K562 (cell line): ENCODE results near the gene CZIB. TPM values are rescaled to one million over a fixed set of nuclear protein-coding genes. Genes with fewer than 3 reads are reported as not detected.
A peak's percentile ranks its signal among the peaks of the same experiment; 100 is the strongest.

ENCODE experiments used
- ATF1 ChIP-seq, 2 experiments: fragments of 450-650 bp in 1 of 2; IDR thresholded peaks; 2 replicates each; pipeline ENCODE4 v1.6.1; 2016; ENCODE audit warnings: missing compliant biosample characterization in 1 of 2, missing genetic modification characterization in 1 of 2
- CBX8 ChIP-seq: fragments of 200-600 bp; sonication (generic); IDR thresholded peaks from 2 replicates; pipeline ENCODE4 v1.6.1; 2012; ENCODE audit warnings: borderline replicate concordance, mixed run types, low read depth, mild to moderate bottlenecking, moderate library complexity, mixed read lengths, low read length, control low read depth, inconsistent platforms; ENCODE audit not compliant: poor library complexity, severe bottlenecking; ENCODE audit errors: extremely low read depth
- FOXM1 ChIP-seq, 2 experiments: fragments of 450-650 bp in 1 of 2; sonication (generic) in 1 of 2; formaldehyde crosslinking in 1 of 2; IDR thresholded peaks; 2 replicates each; pipeline versions ENCODE4 v1.6.1 to v1.9.0; 2017 to 2022; ENCODE audit warnings: low read depth in 2 of 2, mild to moderate bottlenecking in 2 of 2, missing genetic modification reagents in 1 of 2, moderate library complexity in 1 of 2
- HLTF ChIP-seq: fragments of 450-650 bp; IDR thresholded peaks from 2 replicates; pipeline ENCODE4 v1.6.1; 2016
- HMGXB4 ChIP-seq: sonication (generic); formaldehyde crosslinking; IDR thresholded peaks from 2 replicates; pipeline ENCODE4 v1.8.1; 2023; ENCODE audit warnings: mild to moderate bottlenecking, missing genetic modification reagents
- HNRNPL ChIP-seq: fragments of 200-400 bp; formaldehyde crosslinking; IDR thresholded peaks from 2 replicates; pipeline ENCODE4 v1.6.1; 2017; ENCODE audit warnings: low read depth, mild to moderate bottlenecking, low read length
- NFE2 ChIP-seq: IDR thresholded peaks from 2 replicates; pipeline ENCODE4 v1.6.1; 2014; ENCODE audit warnings: antibody characterized with exemption, low read depth
- REST ChIP-seq, 2 experiments: fragments of 450-650 bp; formaldehyde crosslinking in 1 of 2; IDR thresholded peaks; 2 replicates each; pipeline versions ENCODE4 v1.4.0 to v1.6.1; 2014 to 2020; ENCODE audit warnings: mild to moderate bottlenecking in 2 of 2, borderline replicate concordance in 1 of 2, low read depth in 1 of 2
- ZBTB9 ChIP-seq: fragments of 450-650 bp; formaldehyde crosslinking; IDR thresholded peaks from 2 replicates; pipeline ENCODE4 v1.4.0; 2020; ENCODE audit warnings: mild to moderate bottlenecking, moderate library complexity
- polyA plus RNA-seq, 8 experiments: library from polyadenylated mRNA; depleted of rRNA in 4 of 8; stranded (reverse) in 5 of 8; unstranded in 3 of 8; fragments of >200 nt; fragmentation: Nextera tagmentation in 2 of 8; fragmentation: Illumina TruSeq in 1 of 8; extraction: Ambion mirVana in 2 of 8; extraction: Trizol in 1 of 8; gene quantifications; 2 replicates each; pipeline versions ENCODE4 v1.2.1 to v1.2.3, GENCODE V29; 2011 to 2014; ENCODE audit warnings: inconsistent platforms in 1 of 8, missing spikeins in 1 of 8
- total RNA-seq, 7 experiments: library from RNA; depleted of rRNA in 6 of 7; stranded (reverse); fragments of >200 nt in 6 of 7; fragmentation: Illumina TruSeq in 2 of 7; extraction: Trizol in 2 of 7; gene quantifications; 2 replicates each; pipeline versions ENCODE4 v1.2.1 to v1.2.3, GENCODE V29; 2011 to 2021; ENCODE audit warnings: low replicate concordance in 1 of 7
- TF ChIP-seq, protein P1 (sequence below): IDR thresholded peaks from 2 replicates; pipeline ENCODE4 v1.6.1; 2016; ENCODE audit warnings: missing genetic modification characterization, missing compliant biosample characterization

The CZIB gene
- total and polyA plus RNA-seq, 9 of the 15 experiments (the other 6 are each of a cell fraction or from before 2014, with no cell fraction given) = 52.6 to 111 (median 80.0) TPM

DNA sequence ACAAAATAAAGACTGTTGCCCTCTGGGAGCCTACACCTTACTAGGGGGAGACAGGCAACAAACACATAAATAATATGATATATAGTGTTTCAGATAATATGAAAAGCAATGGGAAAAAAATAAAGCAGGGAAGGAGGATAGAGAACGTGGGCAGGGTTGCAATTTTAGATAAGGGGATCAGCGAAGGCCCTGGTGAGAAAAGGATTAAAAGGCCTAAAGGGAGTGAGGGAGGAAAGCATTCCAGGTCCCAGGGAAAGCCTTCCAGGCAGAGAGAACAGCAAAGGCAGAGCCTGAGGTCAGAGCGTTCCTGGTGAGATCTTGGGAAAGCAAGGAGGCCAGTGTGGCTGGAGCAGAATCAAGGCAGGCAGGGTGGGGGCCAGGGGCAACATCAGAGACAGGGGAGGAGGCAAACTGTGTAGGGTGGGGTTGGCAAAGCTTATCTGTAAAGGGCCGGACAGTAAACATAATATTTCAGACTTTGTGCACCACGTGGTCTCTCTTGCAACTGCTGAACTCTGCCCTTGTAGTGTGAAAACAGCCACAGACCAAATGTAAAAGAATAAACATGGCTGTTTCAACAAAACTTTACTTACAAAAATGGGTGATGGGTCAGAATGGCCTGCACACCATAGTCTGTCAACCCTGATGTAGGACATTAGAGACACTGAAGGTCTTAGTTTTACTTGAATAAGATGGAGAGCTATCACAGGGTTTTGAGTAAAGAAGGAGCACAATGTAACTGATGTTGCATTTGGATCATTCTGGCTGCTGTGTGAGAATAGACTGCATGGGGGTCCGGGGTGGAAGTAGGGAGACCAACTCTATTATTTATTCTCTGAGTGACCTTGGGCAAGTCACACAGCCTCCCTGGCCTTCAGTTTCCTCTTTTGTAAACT, 37.1 kb downstream of the CZIB start (continued):
- TF ChIP-seq REST (IDR thresholded peaks at IDR 0.05; ENCODE audit: borderline replicate concordance) (peak; percentile 46; the same call in 1 of the 2 replicates), REST (CRISPR knock-in tag; IDR thresholded peaks at IDR 0.05; ENCODE audit: low read depth) (no peak), HMGXB4 (CRISPR knock-in tag) (no peak), HNRNPL (no peak), NFE2 (no peak), ZBTB9 (CRISPR knock-in tag) (no peak), FOXM1 (IDR thresholded peaks at IDR 0.05; ENCODE audit: low read depth) (0 out of 2 replicates have a peak, but pooled peaks have one; percentile 48), FOXM1 (CRISPR knock-in tag; IDR thresholded peaks at IDR 0.05; ENCODE audit: low read depth) (no peak), ATF1 (CRISPR knock-in tag; IDR thresholded peaks at IDR 0.05) (no peak), ATF1 (tag; IDR thresholded peaks at IDR 0.05) (no peak), HLTF (0 out of 2 replicates have a peak, but pooled peaks have one; percentile 29), CBX8 (no peak)
- TF ChIP-seq, protein P1, sequence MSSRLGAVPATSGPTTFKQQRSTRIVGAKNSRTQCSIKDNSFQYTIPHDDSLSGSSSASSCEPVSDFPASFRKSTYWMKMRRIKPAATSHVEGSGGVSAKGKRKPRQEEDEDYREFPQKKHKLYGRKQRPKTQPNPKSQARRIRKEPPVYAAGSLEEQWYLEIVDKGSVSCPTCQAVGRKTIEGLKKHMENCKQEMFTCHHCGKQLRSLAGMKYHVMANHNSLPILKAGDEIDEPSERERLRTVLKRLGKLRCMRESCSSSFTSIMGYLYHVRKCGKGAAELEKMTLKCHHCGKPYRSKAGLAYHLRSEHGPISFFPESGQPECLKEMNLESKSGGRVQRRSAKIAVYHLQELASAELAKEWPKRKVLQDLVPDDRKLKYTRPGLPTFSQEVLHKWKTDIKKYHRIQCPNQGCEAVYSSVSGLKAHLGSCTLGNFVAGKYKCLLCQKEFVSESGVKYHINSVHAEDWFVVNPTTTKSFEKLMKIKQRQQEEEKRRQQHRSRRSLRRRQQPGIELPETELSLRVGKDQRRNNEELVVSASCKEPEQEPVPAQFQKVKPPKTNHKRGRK = no peak
